HFFc6 (cell line): ENCODE measurements around the gene MAP3K1. TPM values are rescaled to one million over a fixed set of nuclear protein-coding genes. Genes with fewer than 3 reads are reported as not detected.

ENCODE experiments used
- DNase-seq: peaks from one replicate; pipeline ENCODE4 v3.0.0-alpha.2; 2018
- H3K27ac Mint-ChIP-seq: 2 replicates; pipeline ENCODE4 v1.8.0; 2020; ENCODE audit warnings: mild to moderate bottlenecking, mixed read lengths
- H3K27me3 Mint-ChIP-seq: 2 replicates; pipeline ENCODE4 v1.8.0; 2021; ENCODE audit warnings: mild to moderate bottlenecking, moderate library complexity, mixed read lengths; ENCODE audit not compliant: insufficient read depth
- H3K36me3 Mint-ChIP-seq: 2 replicates; pipeline ENCODE4 v1.8.0; 2021; ENCODE audit warnings: low read depth, mixed read lengths
- H3K4me1 Mint-ChIP-seq: 2 replicates; pipeline ENCODE4 v1.8.0; 2020; ENCODE audit warnings: low read depth, mixed read lengths
- H3K4me3 Mint-ChIP-seq: 2 replicates; pipeline ENCODE4 v1.8.0; 2020; ENCODE audit warnings: mild to moderate bottlenecking, moderate library complexity, mixed read lengths
- H3K9me3 Mint-ChIP-seq: 2 replicates; pipeline ENCODE4 v1.8.0; 2020; ENCODE audit warnings: mild to moderate bottlenecking, mixed read lengths
- total RNA-seq, 6 experiments: library from RNA; stranded (reverse); fragmentation: NEBNext Ultra II Directional; extraction: Animal tissue kit (Norgen Biotek cat#: 25700); gene quantifications; 2 replicates in 1 of 6; 3 replicates in 5 of 6; pipeline ENCODE4 v1.2.3, GENCODE V29; 2021
- TF ChIP-seq, protein P1 (sequence below): fragments of 200-600 bp; sonication (generic); IDR thresholded peaks from 2 replicates; pipeline ENCODE4 v1.5.0; 2021; ENCODE audit warnings: antibody characterized with exemption, mild to moderate bottlenecking

MAP3K1 gene
- total RNA-seq, 6 experiments from 2014 or later = 3.4 to 4.7 (median 3.7) TPM

GRCh38 chr5:56862909-56863308 is 47.6 kb downstream of the MAP3K1 start:
- Mint-ChIP-seq H3K27ac (no peak overlapping the region), H3K36me3 (peaks cover 19% of the 10 kb centered on the region), H3K9me3 (no peaks in the 10 kb centered on the region), H3K4me1 (no peaks in the 10 kb centered on the region), H3K4me3 (no peak overlapping the region), H3K27me3 (no peaks in the 10 kb centered on the region; the same call in 1 of the 2 replicates)
- DNase-seq = no peak
- TF ChIP-seq, protein P1, sequence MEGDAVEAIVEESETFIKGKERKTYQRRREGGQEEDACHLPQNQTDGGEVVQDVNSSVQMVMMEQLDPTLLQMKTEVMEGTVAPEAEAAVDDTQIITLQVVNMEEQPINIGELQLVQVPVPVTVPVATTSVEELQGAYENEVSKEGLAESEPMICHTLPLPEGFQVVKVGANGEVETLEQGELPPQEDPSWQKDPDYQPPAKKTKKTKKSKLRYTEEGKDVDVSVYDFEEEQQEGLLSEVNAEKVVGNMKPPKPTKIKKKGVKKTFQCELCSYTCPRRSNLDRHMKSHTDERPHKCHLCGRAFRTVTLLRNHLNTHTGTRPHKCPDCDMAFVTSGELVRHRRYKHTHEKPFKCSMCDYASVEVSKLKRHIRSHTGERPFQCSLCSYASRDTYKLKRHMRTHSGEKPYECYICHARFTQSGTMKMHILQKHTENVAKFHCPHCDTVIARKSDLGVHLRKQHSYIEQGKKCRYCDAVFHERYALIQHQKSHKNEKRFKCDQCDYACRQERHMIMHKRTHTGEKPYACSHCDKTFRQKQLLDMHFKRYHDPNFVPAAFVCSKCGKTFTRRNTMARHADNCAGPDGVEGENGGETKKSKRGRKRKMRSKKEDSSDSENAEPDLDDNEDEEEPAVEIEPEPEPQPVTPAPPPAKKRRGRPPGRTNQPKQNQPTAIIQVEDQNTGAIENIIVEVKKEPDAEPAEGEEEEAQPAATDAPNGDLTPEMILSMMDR = no peak

GRCh38 chr5:56871777-56872176 is 56.4 kb downstream of the MAP3K1 start:
- TF ChIP-seq, protein P1 = no peak
- H3K36me3 Mint-ChIP-seq = peaks cover 19% of the 10 kb centered on the region
- H3K9me3 Mint-ChIP-seq = no peaks in the 10 kb centered on the region
- no peak overlapping the region for H3K4me3 Mint-ChIP-seq
- H3K27ac Mint-ChIP-seq = no peak overlapping the region
- peaks cover 1% of the 10 kb centered on the region; the same call in 1 of the 2 replicates for H3K27me3 Mint-ChIP-seq
- peaks cover 9% of the 10 kb centered on the region for H3K4me1 Mint-ChIP-seq
- no peak for DNase-seq

GRCh38 chr5:56873056-56873455 is 57.7 kb downstream of the MAP3K1 start:
- Mint-ChIP-seq H3K27me3 (peaks cover 1% of the 10 kb centered on the region), H3K4me3 (no peak overlapping the region), H3K4me1 (peaks cover 9% of the 10 kb centered on the region), H3K9me3 (no peaks in the 10 kb centered on the region), H3K27ac (no peak overlapping the region), H3K36me3 (peaks cover 24% of the 10 kb centered on the region)
- TF ChIP-seq, protein P1 = no peak
- no peak for DNase-seq

DNA sequence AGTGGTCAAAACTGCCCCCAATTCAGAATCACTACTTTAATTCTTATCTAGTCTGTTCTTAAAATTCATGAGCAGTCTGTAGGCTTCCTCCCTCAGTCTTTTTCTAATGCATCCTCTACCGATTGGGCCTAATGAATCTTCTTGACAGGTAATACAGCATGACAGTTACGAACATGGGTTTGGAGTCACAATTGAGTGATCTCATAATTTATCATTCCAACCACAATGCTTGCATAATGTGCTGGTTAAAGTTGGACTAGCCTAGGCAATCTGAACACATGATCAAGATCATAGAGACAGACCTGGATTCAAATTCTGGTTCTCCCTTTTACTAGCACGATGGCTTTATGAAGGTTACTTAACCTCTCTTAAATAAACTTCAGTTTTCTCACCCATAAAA is 61.0 kb downstream of the MAP3K1 start:
- no peak for DNase-seq
- H3K4me3 Mint-ChIP-seq = no peak overlapping the region
- no peaks in the 10 kb centered on the region; the same call in none of the 2 replicates for H3K27me3 Mint-ChIP-seq
- H3K36me3 Mint-ChIP-seq = peaks cover 30% of the 10 kb centered on the region
- H3K27ac Mint-ChIP-seq = no peak overlapping the region
- H3K9me3 Mint-ChIP-seq = no peaks in the 10 kb centered on the region
- TF ChIP-seq, protein P1 = no peak
- peaks cover 9% of the 10 kb centered on the region for H3K4me1 Mint-ChIP-seq

DNA sequence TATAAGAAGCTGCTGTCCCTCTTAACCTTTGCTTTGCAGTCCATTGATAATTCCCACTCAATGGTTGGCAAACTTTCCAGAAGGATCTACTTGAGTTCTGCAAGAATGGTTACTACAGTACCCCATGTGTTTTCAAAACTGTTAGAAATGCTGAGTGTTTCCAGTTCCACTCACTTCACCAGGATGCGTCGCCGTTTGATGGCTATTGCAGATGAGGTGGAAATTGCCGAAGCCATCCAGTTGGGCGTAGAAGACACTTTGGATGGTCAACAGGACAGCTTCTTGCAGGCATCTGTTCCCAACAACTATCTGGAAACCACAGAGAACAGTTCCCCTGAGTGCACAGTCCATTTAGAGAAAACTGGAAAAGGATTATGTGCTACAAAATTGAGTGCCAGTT is 66.2 kb downstream of the MAP3K1 start:
- Mint-ChIP-seq H3K4me1 (peaks cover 6% of the 10 kb centered on the region), H3K36me3 (peaks cover 39% of the 10 kb centered on the region), H3K27me3 (no peaks in the 10 kb centered on the region; the same call in none of the 2 replicates), H3K9me3 (no peaks in the 10 kb centered on the region), H3K27ac (no peak overlapping the region), H3K4me3 (no peak overlapping the region)
- TF ChIP-seq, protein P1 = no peak
- DNase-seq = no peak
